ENCODE results near the gene MYD88. TPM values are rescaled to one million over a fixed set of nuclear protein-coding genes. Genes with fewer than 3 reads are reported as not detected.

The MYD88 gene
- total and polyA plus RNA-seq, 9 of the 15 experiments (the other 6 are each of a cell fraction or from before 2014, with no cell fraction given), result 3.2 to 47.3 (median 27.6) TPM

- Histone ChIP-seq H3K9me3 (replicated peaks; ENCODE audit: control insufficient read depth, insufficient read depth, low read depth, low read length) (no peaks in the 10 kb centered on the region), H3K4me3 (no peak overlapping the region), H3K79me2 (ENCODE audit: control insufficient read depth, insufficient read depth, low read length) (no peaks in the 10 kb centered on the region), H4K20me1 (replicated peaks; ENCODE audit: control insufficient read depth, insufficient read depth, low read length) (peaks cover 21% of the 10 kb centered on the region), H3K27ac (ENCODE audit: extremely low read depth, low read depth, low read length) (no peak overlapping the region), H3K27me3 (ENCODE audit: control insufficient read depth in 2 of 2, insufficient read depth in 2 of 2, low read length in 2 of 2) (peaks cover 17 to 68% of the 10 kb centered on the region in 2 experiments; a peak in 4 of 5 replicates), H3K4me2 (ENCODE audit: insufficient read depth, low read length) (no peak overlapping the region), H3K36me3 (ENCODE audit: control insufficient read depth, insufficient read depth, low read length) (no peaks in the 10 kb centered on the region), H2AFZ (ENCODE audit: low read depth, low read length) (no peak overlapping the region), H3K9me1 (ENCODE audit: control insufficient read depth, insufficient read depth, low read length) (no peaks in the 10 kb centered on the region), H3K9ac (ENCODE audit: insufficient read depth in 1 of 2, low read depth in 2 of 2, low read length in 2 of 2) (0 out of 4 replicates have a peak overlapping the region, but pooled peaks of 1 of the 2 experiments have one; percentile 15), H3K4me1 (replicated peaks in 1 of 2; ENCODE audit: control insufficient read depth in 2 of 2, insufficient read depth in 2 of 2, low read length in 2 of 2) (peaks cover 0 to 25% of the 10 kb centered on the region in 2 experiments; a peak in 3 of 5 replicates)
- CTCF ChIA-PET (ENCODE audit: low intra/inter-chr PET ratio), result no interaction called here
- intact Hi-C loops (cut with micrococcal nuclease), result no loop called here
- TF ChIP-seq ZBTB34 (CRISPR knock-in tag; IDR thresholded peaks at IDR 0.05) (no peak), ZNF143 (CRISPR knock-in tag; IDR thresholded peaks at IDR 0.05) (no peak), NR3C1 (CRISPR knock-in tag; IDR thresholded peaks at IDR 0.05) (no peak), ILF3 (IDR thresholded peaks at IDR 0.05; ENCODE audit: borderline replicate concordance) (no peak)
- POLR2A ChIA-PET, result interaction anchor here (1.2 kb wide), 1 partner anchor 151 kb away, joined by 3 read pairs; no protein-coding TSS in a partner anchor
- no peak for FAIRE-seq
- BruUV-seq (replicated peaks), result no TSS peak
- in situ Hi-C loops (cut with MboI), result no loop called here
- 0% methylated on average over 7 of the region's 7 CpGs for WGBS (ENCODE audit: insufficient coverage, low coverage, missing lambda C conversion rate)
- ATAC-seq, result no peak
- no peak for DNase-seq (ENCODE audit: extremely low read depth in 1 of 4, low spot score in 3 of 4)
Observed at GRCh38 chr3:38112378-38112761, 26.1 kb upstream of the MYD88 start.
